Measurements from ENCODE around the gene SVOPL.
"Not testable (repeated sequence)": the region's sequence is repeated elsewhere in the genome, so short reads cannot be mapped to it uniquely, and the experiment has no call there.

The SVOPL gene

GRCh38 chr7:138700857-138701536, at the start of gene SVOPL:
TSS of gene SVOPL (minus strand) at chr7:138701362. CDS start at chr7:138679045, 22,317 bp downstream.
- no peak for DNase-seq

GRCh38 chr7:138750473-138750872, 49.3 kb upstream of the SVOPL start:
- no peak for DNase-seq

- no peak for DNase-seq
These were observed 48.8 kb upstream of the SVOPL start for GRCh38 chr7:138749960-138750359.

GRCh38 chr7:138748666-138749065, 47.5 kb upstream of the SVOPL start:
- no peak for DNase-seq

GRCh38 chr7:138746073-138746472, 44.9 kb upstream of the SVOPL start:
- peak in 1 of 3 experiments; percentile 16 for DNase-seq

- no peak for DNase-seq
These were observed 44.0 kb upstream of the SVOPL start for GRCh38 chr7:138745189-138745588.

DNA sequence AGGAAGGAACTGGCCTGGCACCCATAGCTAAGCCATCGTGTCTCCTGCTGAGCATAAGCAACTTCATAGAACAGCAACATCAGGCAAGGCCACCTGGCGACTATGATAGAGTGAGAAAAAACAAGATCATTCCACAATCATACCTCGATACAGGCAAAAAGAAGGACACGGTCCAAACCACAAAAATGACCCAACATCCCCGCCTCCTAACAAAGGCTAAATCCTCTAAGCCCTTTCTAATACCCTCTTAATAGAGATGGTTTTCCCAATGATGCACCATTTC, 40.2 kb upstream of the SVOPL start:
- DNase-seq, result no peak

DNA sequence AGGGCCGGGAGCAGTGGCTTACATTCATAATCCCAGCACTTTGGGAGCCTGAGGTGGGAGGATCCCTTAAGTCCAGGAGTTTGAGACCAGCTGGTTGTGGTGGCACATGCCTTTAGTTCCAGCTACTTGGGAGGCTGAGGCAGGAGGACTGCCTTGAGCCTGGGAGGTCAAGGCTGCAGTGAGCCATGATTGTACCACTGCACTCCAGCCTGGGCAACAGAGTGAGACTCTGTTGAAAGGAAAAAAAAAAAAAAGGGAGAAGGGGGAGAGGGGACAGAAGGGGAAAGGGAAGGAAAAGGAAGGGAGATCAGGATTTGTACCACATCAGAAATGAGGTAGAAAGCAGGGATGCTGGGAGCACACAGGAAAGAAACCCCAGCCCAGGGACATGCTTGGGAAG, 38.7 kb upstream of the SVOPL start:
- DNase-seq, result no peak

GRCh38 chr7:138738551-138739335, 37.6 kb upstream of the SVOPL start:
- DNase-seq, result peak; percentile 78 to 95 (median 93)

- no peak for DNase-seq
These were observed 37.0 kb upstream of the SVOPL start for GRCh38 chr7:138738114-138738513.

- DNase-seq, result no peak
These were observed 34.2 kb upstream of the SVOPL start for GRCh38 chr7:138735399-138735798.

DNA sequence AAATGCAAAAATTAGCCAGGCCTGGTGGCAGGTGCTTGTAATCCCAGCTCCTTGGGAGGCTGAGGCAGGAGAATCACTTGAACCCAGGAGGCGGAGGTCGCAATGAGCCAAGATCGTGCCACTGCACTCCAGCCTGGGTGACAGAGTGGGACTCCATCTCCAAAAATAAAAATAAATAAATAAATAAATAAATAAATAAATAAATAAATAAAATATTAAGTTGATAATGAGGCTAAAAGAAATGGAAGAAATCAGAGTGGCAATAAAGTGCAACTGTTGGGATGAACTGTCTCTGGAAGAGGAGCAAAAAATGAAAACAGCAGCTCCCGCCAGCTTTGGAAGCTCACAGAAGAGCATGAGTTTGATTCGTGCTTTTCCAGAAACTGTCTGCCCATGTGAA, 30.6 kb upstream of the SVOPL start:
- not testable (repeated sequence) for DNase-seq

DNA sequence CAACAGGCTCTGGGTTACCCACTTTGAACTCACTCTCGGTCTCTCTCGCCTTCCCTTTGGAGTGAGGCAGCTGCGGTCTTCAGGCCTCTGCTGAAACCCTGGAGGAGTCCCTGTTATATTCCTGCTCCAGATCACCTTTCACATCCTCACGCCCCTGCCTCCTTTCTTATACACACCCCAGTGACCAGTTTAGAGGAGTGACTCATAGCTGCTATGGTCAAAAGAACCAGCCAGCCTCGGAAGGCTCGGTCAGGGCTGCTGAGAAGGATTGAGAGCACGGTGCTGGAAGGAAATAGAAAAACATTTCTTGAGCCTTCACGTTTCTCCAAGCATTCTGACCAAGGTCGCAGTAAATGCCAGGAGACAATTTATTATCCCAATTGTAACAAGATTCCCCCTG, 28.3 kb upstream of the SVOPL start:
- no peak for DNase-seq

- no peak for DNase-seq
These were observed 26.4 kb upstream of the SVOPL start for GRCh38 chr7:138727336-138728099.

GRCh38 chr7:138726288-138726687, 25.1 kb upstream of the SVOPL start:
- DNase-seq, result no peak

GRCh38 chr7:138720286-138720685, 19.1 kb upstream of the SVOPL start:
- no peak for DNase-seq

DNA sequence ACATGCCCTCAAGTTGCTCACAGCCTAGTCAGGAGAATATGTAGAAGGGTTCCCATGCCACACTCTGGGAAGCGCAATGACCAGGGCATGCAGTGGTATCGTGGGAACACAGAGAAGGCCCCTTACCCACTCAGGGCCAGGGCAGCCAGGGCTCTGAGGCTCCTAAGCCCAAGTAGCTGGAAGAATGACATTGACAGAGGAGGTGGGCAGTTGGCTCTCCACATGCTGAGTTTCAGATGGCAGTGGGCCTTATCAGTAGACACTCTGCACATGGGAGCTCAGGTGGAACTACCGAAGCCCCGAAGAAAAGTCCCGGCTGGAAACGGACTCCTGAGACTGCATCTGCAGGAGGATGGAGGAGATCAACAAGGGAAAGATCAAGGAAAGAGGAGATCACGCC, 15.7 kb upstream of the SVOPL start:
- no peak for DNase-seq

DNA sequence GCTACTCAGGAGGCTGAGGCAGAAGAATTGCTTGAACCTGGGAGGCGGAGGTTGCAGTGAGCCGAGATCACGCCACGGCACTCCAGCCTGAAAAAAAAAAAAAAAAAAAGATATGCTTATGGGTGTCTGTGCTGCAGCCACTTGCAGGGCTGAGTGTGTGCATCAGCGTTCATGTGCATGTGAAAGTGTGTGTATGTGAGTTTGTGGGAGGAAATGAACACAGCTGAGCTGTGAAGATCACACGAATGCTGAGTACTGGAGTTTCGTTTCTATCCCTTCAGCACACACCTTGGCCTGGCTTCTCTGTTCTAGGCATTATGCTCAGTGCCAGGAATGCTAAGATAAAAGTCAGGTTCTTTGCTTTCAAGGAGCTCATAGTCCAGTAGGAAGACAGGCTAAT, 12.0 kb upstream of the SVOPL start:
- DNase-seq, result no peak

DNA sequence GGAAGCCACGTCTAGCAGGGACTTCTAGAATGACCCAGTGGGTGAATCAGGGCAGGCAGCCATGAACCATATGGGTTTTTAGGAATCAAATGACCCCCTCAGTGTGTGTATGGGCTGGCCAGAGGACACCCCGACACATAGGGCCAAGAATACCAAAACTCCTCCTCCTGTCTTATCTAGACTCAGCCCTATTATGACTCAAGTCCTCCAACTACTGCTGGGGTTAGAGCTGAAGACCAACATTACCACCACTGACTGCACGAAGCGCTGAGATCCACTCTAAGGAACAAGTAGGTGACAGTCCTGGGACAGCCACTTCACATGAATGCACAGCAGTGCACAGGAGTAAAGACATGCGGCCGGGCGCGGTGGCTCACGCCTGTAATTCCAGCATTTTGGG, 11.5 kb upstream of the SVOPL start:
- DNase-seq, result no peak

DNA sequence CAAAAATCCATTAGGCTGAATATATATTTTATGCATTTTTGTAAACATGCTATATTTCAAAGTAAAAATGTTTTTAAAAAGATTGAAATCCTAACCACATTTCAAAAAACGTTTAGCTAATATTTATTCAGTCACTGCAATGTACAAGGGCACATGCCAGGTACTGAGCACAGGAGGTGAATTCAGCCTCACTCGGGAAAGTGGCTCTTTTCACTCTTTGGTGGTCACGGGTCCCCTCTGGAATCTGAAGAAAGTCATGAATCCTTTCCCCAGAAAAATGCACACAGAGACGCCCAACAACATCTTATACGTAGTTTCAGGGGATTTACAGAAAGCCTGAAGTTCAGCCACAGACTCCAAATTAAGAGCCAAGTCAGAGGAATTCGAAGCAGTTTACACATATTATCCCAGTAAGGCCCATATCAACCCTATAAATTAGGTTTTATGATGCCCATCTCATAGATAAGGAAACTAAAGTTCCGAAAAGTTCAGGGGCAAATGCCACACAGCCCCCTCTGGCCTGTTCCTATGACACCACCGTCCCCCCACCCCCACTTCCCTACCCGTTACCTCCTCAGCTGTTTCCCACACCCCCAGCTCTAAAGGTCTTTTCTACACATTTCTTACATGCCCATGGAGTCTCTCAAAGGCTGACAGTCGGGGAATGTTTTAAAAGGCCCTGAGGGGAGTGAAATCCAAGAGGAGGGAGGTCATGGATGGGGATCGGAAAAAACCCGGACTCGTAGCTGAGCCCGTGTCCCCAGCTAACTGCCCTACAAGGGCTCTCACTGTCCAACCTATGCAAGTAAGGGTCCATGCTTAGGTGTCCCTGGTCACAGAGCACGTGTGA, 9.6 kb upstream of the SVOPL start:
- no peak for DNase-seq

DNA sequence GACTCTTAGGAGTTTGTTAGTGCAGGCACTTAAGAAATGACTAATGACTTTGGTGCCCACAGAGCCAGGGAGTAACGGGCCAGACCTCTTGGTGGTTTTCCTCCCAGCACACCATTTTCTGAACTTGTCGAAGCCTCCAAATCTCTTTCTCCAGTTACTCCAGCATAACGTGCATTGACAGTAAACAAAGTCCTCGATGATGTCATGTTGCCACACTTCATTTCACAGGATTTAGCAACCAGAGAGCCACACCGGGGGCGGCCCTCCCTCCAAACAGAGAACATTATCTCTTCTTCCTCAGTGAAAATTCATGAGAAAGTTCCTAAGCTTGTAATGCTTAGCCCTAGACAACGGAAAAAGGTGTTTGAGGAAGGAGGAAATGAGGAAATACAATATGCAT, 4.0 kb upstream of the SVOPL start:
- DNase-seq, result no peak

DNA sequence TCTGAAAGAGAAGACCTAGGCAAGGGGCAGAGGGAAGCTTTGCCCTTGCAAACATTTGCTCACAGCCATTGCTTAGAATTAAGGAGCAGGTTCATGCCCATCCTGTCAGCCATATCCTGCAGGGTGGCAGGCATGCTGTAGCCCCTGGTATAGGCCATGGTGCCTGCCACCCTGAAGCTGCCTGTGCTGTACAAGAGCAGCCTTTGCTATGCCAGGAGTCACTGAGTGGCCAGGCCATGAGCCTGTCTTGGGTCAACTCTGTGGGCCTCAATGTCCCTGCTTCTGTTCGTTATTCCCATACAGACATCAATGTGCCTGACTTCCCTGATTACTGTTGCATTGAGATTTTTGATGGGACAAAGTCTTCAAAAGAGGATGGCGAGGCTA, 368 bp upstream of the SVOPL start:
- DNase-seq, result no peak

GRCh38 chr7:138699661-138700060, 1.5 kb downstream of the SVOPL start:
- no peak for DNase-seq

All from NCI-H1417 (cell line).